Measurements from ENCODE around the gene PRLH.

Gene PRLH

DNA sequence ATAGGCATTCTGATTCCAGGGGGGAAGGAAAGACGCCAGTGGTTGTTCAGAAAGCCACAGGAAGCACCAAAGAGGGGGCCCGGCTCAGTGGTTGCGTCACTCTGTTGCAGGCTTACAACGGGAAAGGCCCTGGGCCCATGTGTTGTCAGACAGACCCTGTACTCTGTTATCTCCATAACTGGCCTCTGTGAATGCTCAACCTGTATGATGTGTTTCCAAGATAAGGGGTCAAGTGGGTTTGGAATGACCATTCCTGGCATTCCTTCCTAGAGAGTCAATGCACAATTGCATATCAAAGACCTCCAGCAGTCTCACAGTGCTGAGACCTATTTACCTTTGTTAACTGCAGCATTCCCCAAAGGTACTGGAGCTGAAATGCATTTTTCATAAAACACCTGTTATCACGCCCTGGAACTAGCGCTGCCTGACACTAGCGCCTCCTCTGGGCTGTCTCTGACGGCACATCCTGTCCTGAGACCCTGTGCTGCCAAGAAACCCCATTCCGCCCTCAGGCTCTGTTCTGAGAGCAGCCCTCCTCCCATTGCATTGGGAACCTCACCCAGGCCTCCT lies 47.9 kb downstream of the PRLH start:
- no peak overlapping the region for H3K4me3 ChIP-seq (ENCODE audit: low read length)
- no peak for DNase-seq (ENCODE audit: low read depth, low spot score)

DNA sequence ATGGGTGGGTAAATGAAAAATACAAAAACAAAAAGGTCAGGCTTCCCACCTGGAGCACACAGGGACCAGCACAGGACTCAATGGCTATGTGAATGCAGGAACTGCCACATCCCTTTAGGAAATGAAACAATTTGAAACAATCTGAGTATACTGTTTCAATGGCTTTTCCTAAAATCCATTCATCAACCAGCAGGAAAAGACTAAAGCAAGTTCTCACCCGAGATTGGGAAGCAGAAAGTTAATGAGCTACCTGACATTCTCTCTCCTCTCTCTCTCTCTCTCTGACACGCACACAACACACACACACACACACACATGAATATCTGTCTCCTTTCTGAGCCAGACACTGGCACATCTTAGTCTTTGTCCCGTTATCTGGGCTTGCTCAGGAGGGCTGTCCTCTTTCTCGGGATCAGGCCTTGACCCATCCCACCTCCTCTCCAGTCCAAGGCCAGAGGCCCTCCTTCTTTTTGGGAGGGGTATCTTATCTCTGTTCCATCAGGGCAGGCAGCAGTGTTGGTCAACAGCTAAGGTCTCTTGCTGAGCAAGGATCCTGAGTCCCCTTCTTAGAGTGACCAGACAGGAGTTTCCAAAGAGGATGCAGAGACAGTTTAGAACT lies 49.4 kb downstream of the PRLH start:
- H3K4me3 ChIP-seq (ENCODE audit: low read length) = no peak overlapping the region
- DNase-seq (ENCODE audit: low read depth, low spot score) = no peak

DNA sequence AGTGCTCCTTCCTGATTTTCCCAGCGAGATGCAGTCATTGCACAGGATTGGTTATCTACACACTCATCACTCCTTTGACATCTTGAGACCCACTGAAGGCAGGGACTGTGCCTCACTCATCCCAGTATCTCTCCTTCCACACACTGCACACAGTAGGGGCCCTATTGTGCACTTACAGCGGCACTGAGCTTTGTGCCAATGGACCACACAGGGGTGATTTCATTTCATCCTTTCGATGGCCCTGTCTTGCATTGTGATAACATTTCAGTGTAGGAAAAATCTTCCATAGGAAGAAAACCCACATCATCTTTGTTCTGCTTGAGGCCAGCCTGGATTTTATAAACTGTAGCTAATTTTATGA lies 50.0 kb downstream of the PRLH start:
- H3K4me3 ChIP-seq (ENCODE audit: low read length) = no peak overlapping the region

More for the DNA sequence above, 50.0 kb downstream of the PRLH start:
- no peak for DNase-seq (ENCODE audit: low read depth, low spot score)
